Stimulated activated CD8-positive, alpha-beta memory T cell treated with anti-CD3 and anti-CD28 coated beads, Interleukin-4, amount 100 ng/mL, for 48 hours (primary cell): Measurements from ENCODE around the gene CLDN6.

Experiments
- DNase-seq: peaks from one replicate; pipeline ENCODE4 v3.0.0-alpha.2; 2020

CLDN6 gene

DNA sequence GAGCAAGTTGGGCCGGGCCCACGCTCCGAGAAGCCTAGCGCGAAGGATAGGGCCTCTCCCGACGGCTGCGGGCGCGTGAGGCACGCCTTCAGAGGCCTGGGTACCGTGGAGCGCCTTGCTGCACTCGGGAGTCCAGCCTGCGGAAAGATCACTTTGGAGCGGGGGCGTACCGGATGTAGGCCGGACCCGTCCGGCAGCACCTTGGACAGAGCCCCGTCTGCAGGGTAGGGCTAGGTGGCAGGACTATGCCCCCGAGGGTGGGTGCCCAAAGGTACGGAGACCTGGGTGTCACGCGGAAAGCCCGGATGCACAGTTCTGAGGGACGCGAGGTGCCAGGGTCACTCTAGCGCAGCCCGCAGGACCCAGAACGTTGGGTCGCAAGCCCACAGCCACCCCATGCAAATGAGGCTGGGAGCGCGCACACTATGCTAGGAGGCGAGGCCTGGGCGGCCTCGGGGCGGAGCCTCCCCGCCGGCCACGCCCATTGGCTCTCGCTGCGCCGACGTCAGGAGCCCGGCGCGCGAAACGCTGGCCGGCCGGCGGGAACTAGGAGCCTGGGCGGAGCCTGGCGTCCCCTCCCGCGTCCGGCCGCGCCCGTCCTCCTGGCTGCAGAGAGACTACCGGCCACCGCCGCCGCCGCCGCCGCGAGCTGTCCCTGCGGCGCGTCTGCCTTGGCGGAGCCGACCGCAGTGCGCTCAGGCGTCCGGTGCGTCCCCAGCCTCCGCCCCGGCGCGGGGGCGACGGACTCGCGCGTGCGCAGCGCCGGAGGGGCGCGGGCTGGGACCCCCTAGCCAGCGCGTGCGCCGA is 49.0 kb downstream of the CLDN6 start, which contains the start of gene PAQR4:
Gene PAQR4, plus strand, starts transcription at position 611 of the 807 bp plus-strand sequence. CDS start 327 bp downstream, outside the sequence.
- DNase-seq = peak; percentile 88

DNA sequence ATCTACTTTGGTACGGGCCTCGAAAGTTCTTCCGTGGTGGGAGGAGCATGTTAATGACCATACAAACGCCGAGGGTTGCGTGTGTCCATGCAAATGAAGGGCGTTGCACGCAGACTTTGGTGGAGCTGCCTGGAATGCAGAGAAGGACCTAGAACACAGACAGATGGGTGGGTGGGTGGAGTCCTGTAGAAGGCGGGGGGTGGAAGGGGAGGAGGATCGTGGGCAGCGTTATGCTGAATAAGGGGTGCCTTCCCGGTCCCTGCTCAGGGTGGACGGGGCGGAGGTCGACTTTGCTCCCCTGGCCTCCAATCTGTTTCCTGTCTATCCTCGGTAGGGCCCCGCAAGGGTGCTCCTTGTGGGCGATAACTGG is 49.6 kb downstream of the CLDN6 start:
- DNase-seq = no peak

DNA sequence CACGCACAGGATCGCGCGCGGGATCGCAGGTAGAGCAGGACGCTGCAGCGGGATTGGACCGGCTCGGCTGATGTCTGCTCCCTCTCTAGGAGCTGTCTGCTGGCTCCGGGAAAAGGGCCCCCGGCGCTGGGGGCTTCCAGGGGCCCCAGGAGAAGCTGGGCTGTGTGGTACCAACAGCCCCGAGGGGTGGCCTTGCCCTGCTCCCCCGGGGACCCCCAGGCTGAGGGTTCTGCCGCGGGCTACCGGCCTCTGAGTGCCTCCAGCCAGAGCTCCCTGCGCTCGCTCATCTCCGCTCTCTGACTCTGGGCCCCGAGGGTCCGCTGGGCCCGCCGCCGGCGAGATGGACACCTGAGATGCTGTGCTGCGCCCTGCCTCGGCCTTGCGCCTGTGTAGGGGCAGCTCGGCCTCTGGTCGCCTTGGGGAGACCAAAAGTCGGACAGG is 50.2 kb downstream of the CLDN6 start:
- DNase-seq = no peak

DNA sequence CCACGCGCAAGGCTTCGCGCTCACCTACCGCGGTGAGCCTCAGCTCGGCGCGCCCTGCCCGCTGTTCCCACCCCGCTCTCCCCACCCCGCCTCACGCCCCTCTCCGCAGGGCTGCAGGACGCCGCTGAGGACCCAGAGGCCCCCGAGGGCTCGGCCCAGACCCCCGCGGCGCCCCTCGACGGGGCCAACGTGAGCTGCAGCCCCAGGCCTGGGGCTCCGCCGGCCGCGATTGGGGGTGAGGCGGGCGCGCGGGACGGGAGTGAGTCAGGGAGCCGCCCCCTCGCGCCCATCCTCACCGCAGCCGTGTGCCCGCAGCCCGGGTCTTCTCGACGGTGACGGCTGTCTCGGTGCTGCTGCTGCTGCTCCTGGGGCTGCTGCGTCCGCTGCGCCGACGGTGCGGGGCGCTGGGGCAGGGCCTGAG is 50.8 kb downstream of the CLDN6 start:
- no peak for DNase-seq

DNA sequence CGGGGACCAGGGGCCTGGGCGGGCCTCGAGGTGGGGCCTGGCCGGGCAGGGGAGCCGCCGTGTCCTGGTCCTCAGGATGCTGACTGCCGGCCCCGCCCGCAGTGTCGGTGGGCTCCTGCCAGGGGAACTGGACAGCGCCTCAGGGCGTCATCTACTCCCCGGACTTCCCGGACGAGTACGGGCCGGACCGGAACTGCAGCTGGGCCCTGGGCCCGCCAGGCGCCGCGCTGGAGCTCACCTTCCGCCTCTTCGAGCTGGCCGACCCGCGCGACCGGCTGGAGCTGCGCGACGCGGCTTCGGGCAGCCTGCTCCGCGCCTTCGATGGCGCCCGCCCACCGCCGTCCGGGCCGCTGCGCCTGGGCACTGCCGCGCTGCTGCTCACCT is 51.2 kb downstream of the CLDN6 start:
- DNase-seq = no peak

DNA sequence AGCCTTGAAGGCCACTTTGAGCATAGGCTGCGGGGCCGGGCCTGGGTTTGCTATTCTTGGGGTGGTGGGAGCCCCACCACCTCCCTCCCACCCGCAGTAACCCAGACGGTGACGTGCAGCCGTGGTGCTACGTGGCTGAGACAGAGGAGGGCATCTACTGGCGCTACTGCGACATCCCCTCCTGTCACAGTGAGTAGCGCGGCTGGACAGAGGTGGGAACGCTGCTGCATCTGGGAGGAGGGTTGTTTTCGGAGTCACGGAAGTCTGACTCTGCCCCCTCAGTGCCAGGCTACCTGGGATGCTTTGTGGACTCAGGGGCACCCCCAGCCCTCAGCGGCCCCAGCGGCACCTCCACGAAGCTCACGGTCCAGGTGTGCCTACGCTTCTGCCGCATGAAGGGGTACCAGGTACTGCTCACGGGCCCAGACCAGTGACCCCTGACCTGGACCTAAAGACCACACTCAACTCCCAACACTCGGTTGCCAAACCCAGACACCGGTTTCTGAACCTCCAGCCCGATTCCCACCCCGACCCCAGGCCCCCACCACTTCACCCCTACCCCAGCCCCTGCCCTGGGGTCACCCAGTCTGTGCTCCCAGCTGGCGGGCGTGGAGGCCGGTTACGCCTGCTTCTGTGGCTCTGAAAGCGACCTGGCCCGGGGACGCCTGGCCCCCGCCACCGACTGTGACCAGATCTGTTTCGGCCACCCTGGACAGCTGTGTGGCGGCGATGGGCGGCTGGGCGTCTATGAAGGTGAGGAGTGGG is 51.8 kb downstream of the CLDN6 start:
- DNase-seq = no peak
